Measurements from ENCODE around the gene TBCC. TPM values are rescaled to one million over a fixed set of nuclear protein-coding genes. Genes with fewer than 3 reads are reported as not detected.

The TBCC gene
- total and polyA plus RNA-seq, 2 of the 8 experiments (the other 6 are each of a cell fraction or from before 2014, with no cell fraction given), result 22.7 to 25.5 TPM

DNA sequence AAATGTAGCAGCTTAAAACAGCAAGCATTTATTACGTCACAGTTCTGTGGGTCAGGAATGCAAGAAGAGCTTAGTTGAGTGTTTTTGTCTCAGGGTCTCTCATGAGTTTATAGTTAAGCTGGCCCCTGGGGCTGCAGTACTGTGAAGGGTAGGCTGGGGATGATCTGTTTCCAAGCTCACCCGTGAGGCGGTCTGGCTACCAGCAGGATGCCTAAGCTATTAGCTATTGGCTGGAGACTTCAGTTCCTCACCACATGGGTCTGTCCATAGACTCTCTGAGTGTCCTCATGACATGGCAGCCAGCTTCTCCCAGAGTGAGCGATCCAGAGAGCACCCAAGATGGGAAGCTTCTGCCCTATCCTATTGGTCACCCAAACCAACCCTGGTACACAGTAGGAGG, 23.1 kb upstream of the TBCC start (continued):
- TF ChIP-seq, protein P1, sequence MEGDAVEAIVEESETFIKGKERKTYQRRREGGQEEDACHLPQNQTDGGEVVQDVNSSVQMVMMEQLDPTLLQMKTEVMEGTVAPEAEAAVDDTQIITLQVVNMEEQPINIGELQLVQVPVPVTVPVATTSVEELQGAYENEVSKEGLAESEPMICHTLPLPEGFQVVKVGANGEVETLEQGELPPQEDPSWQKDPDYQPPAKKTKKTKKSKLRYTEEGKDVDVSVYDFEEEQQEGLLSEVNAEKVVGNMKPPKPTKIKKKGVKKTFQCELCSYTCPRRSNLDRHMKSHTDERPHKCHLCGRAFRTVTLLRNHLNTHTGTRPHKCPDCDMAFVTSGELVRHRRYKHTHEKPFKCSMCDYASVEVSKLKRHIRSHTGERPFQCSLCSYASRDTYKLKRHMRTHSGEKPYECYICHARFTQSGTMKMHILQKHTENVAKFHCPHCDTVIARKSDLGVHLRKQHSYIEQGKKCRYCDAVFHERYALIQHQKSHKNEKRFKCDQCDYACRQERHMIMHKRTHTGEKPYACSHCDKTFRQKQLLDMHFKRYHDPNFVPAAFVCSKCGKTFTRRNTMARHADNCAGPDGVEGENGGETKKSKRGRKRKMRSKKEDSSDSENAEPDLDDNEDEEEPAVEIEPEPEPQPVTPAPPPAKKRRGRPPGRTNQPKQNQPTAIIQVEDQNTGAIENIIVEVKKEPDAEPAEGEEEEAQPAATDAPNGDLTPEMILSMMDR (IDR thresholded peaks at IDR 0.05; ENCODE audit: control extremely low read depth in 1 of 3, insufficient read depth in 1 of 3, low read depth in 1 of 3, low read length in 3 of 3), result no peak
- TF ChIP-seq BCL11A (IDR thresholded peaks at IDR 0.05; ENCODE audit: low read depth in 2 of 2, low read length in 2 of 2), result no peak
- TF ChIP-seq, protein P2, sequence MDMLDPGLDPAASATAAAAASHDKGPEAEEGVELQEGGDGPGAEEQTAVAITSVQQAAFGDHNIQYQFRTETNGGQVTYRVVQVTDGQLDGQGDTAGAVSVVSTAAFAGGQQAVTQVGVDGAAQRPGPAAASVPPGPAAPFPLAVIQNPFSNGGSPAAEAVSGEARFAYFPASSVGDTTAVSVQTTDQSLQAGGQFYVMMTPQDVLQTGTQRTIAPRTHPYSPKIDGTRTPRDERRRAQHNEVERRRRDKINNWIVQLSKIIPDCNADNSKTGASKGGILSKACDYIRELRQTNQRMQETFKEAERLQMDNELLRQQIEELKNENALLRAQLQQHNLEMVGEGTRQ (IDR thresholded peaks at IDR 0.05; ENCODE audit: low read length), result no peak
- TF ChIP-seq, protein P3, sequence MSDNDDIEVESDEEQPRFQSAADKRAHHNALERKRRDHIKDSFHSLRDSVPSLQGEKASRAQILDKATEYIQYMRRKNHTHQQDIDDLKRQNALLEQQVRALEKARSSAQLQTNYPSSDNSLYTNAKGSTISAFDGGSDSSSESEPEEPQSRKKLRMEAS (IDR thresholded peaks at IDR 0.05), result no peak
- no peak for TF ChIP-seq GABPA (IDR thresholded peaks at IDR 0.05; ENCODE audit: borderline replicate concordance, insufficient read depth, low read length)
- no peak for TF ChIP-seq SIN3A (conservative IDR thresholded peaks at IDR 0.05 in 1 of 2, IDR thresholded peaks at IDR 0.05 in 1 of 2; ENCODE audit: low read depth in 1 of 2, low read length in 2 of 2)
- TF ChIP-seq RNF2 (IDR thresholded peaks at IDR 0.05; ENCODE audit: borderline replicate concordance, low read depth, low read length, missing control alignments, poor library complexity, severe bottlenecking), result no peak
- TF ChIP-seq SP4 (IDR thresholded peaks at IDR 0.05; ENCODE audit: low read length), result no peak
- no peak for TF ChIP-seq TCF12 (IDR thresholded peaks at IDR 0.05; ENCODE audit: low read depth, low read length)
- no peak for TF ChIP-seq SP2 (IDR thresholded peaks at IDR 0.05; ENCODE audit: low read length)
- TF ChIP-seq RFX5 (IDR thresholded peaks at IDR 0.05; ENCODE audit: borderline replicate concordance, low read depth, low read length), result no peak
